Lower leg skin (tissue), 4 donors: ENCODE measurements around the gene FAM229A. TPM values are rescaled to one million over a fixed set of nuclear protein-coding genes. Genes with fewer than 3 reads are reported as not detected.

Source experiments
- DNase-seq, 2 donors: peaks; one replicate each; pipeline ENCODE4 v3.0.0-alpha.2; 2019; ENCODE audit warnings: low spot score in 2 of 2
- H3K4me3 ChIP-seq: fragments of 200-600 bp; sonication (generic); 2 replicates; pipeline ENCODE4 v1.5.1; 2017; ENCODE audit warnings: mild to moderate bottlenecking, low read depth; ENCODE audit not compliant: poor library complexity, severe bottlenecking
- POLR2A ChIP-seq, 2 donors: fragments of 450-650 bp; IDR thresholded peaks; one replicate each; pipeline ENCODE4 v1.6.1; 2016 to 2017; ENCODE audit warnings: antibody characterized with exemption in 2 of 2, mild to moderate bottlenecking in 1 of 2, moderate library complexity in 1 of 2
- WGBS, 2 donors: methylation state at CpG; one replicate each; pipeline ENCODE4 v1.1.5; 2018; 5-methylcytosine and 5-hydroxymethylcytosine counted together
- intact Hi-C: fragments of 100-400 bp; cut with DNase I; formaldehyde crosslinking; loops from one replicate; pipeline ENCODE4 v1.15.0; 2023; ENCODE audit warnings: low total_unique reads
- total RNA-seq, 4 donors: library from RNA; depleted of rRNA; stranded (reverse); fragments of >200 nt; gene quantifications; one replicate each; pipeline ENCODE4 v1.1.0, GENCODE V29; 2016
- TF ChIP-seq, protein P1 (sequence below), 3 donors: fragments of 450-650 bp; IDR thresholded peaks; one replicate each; pipeline ENCODE4 v1.5.1; 2016; ENCODE audit warnings: antibody characterized with exemption in 3 of 3, mild to moderate bottlenecking in 3 of 3, moderate library complexity in 2 of 3

FAM229A gene
- total RNA-seq, 4 donors from 2014 or later, result 7.2 to 20.1 (median 8.7) TPM

DNA sequence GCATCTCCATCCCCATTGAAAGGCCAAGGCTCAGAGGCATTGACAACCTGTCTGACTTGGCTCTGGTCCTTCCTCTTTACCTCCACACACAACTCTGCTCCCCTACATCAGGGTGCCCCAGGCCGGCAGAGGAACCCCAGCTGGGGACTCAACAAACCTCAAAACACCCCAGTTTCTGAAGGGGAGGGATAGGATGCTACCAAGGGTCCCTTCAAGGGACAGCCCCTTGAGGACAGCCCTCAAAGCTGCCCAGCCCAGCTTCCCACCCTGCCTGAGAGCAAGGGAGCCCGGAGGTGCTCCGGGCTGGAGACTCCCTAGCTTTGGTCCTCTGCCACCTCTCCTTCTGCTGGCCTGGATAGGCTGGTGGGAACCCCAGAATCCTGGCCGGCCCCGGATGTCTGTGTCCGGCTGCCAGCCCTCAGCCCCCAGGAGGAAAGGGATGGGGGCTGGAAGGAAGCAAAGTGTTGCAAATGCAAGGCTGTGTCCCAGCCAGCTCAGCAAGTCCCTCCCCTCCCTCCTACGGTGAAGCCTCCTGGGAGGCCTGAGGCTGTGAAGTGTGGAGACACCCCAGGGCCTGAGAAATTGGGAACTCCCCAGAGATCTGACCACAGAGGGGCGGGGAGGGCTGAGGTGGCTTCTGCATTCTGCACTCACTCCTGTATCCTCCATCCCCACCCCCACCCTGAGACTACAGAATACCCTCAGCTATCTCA, 25.2 kb downstream of the FAM229A start:
- 44 to 60% methylated on average over 6 to 8 of the region's 8 CpGs for WGBS, 2 donors
- intact Hi-C loops, result no loop called here
- no peak for TF ChIP-seq POLR2A (IDR thresholded peaks at IDR 0.05)
- TF ChIP-seq, protein P1, sequence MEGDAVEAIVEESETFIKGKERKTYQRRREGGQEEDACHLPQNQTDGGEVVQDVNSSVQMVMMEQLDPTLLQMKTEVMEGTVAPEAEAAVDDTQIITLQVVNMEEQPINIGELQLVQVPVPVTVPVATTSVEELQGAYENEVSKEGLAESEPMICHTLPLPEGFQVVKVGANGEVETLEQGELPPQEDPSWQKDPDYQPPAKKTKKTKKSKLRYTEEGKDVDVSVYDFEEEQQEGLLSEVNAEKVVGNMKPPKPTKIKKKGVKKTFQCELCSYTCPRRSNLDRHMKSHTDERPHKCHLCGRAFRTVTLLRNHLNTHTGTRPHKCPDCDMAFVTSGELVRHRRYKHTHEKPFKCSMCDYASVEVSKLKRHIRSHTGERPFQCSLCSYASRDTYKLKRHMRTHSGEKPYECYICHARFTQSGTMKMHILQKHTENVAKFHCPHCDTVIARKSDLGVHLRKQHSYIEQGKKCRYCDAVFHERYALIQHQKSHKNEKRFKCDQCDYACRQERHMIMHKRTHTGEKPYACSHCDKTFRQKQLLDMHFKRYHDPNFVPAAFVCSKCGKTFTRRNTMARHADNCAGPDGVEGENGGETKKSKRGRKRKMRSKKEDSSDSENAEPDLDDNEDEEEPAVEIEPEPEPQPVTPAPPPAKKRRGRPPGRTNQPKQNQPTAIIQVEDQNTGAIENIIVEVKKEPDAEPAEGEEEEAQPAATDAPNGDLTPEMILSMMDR (IDR thresholded peaks at IDR 0.05), result no peak
- no peak for DNase-seq
- H3K4me3 ChIP-seq, result no peak overlapping the region

DNA sequence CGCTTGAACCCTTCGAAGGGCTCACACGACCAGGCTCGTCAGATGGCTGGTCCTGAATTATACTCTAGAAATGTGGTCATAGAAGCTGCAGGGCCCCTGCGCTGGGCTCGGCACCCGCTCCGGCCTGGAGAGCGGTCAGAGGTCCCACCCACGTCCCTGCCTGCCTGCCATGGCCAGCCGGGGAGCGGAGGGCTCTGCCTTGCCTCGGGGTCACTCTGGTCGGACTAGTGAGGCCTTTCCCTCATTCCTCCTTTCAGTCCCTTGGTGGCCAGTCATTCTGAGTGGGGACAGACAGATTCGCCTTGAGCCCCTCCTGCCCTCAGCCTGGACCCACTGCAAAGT, 25.7 kb downstream of the FAM229A start:
- 26 to 37% methylated on average over 13 to 15 of the region's 15 CpGs for WGBS, 2 donors

DNA sequence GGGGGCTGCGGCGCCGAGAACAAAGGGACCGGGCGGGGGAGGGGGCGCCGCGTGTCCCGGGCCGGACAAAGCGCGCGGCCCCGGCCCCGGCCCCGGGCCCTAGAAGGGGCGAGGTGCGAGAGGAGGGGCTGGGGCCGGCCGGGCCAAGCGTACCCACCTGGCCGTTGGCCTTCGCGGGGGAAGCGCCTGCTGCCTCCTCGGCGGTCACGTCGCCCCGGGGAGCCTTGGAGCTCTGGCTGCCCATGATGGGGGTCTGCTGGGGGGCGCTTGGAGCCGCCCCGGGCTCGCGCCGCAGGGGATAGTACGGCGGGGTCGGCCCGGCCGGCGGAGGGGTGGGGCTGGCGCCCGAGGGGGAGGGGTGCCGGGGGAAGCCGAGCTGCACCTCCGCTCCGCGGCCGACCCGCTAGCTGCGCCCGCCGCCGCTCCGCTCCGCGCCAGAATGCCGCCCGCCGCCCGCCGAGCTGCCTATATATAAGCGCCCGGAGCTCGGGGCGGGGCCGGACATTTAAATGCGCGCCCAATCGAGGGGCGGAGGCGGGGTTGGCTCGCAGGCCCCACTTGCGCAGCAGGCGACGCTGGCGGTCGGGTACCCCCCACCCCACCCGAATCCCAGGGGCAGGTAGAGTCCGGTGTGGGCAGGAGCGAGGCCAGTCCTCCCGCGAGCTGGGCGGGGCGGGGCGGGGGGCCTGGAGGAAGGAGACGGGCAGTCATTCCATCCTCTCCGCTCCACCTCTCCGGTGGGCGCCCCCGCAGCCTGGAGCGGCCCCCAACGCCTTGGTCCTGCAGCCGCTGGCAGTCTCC, 26.3 kb downstream of the FAM229A start, which contains the start of gene MARCKSL1:
TSS of gene MARCKSL1 (minus strand) at position 444 of the 801 bp plus-strand sequence. CDS start at position 244, 200 bp downstream.
- DNase-seq, result peak; percentile 54 to 95

More for the DNA sequence above, 25.7 kb downstream of the FAM229A start:
- no peak for DNase-seq
- H3K4me3 ChIP-seq, result no peak overlapping the region
- TF ChIP-seq, protein P1 (IDR thresholded peaks at IDR 0.05), result no peak
- no peak for TF ChIP-seq POLR2A (IDR thresholded peaks at IDR 0.05)
- intact Hi-C loops, result no loop called here

GRCh38 chr1:32335535-32335789, 26.8 kb downstream of the FAM229A start:
- intact Hi-C loops, result no loop called here
- no peak for DNase-seq
- WGBS, 2 donors, result 0 to 2% methylated on average over 8 to 23 of the region's 34 CpGs
- peak overlapping the region; percentile 59 for H3K4me3 ChIP-seq
- no peak for TF ChIP-seq POLR2A (IDR thresholded peaks at IDR 0.05)
- TF ChIP-seq, protein P1 (IDR thresholded peaks at IDR 0.05), result no peak

More for the DNA sequence above, 26.3 kb downstream of the FAM229A start, which contains the start of gene MARCKSL1:
- intact Hi-C loops, result no loop called here
- H3K4me3 ChIP-seq, result peak within 1 kb of the TSS; percentile 59
- TF ChIP-seq POLR2A (IDR thresholded peaks at IDR 0.05), result peak in 1 of 2 donors; percentile 21
- TF ChIP-seq, protein P1 (IDR thresholded peaks at IDR 0.05), result no peak
- 4 to 7% methylated on average over 14 to 30 of the region's 95 CpGs for WGBS, 2 donors

GRCh38 chr1:32334864-32335534, 27.3 kb downstream of the FAM229A start:
- 5% methylated on average over 45 to 46 of the region's 46 CpGs for WGBS, 2 donors
- intact Hi-C loops, result no loop called here
- TF ChIP-seq, protein P1 (IDR thresholded peaks at IDR 0.05), result no peak
- TF ChIP-seq POLR2A (IDR thresholded peaks at IDR 0.05), result no peak

More at GRCh38 chr1:32334864-32335534, 27.3 kb downstream of the FAM229A start:
- DNase-seq, result no peak
- H3K4me3 ChIP-seq, result peak overlapping the region; percentile 59
